HEK293T (cell line): ENCODE measurements around the gene NPHP1.

ENCODE experiments used
- ARNT ChIP-seq: fragments of 450-650 bp; IDR thresholded peaks from 2 replicates; pipeline ENCODE4 v1.6.1; 2017; ENCODE audit warnings: mild to moderate bottlenecking
- BHLHE40 ChIP-seq: fragments of 450-650 bp; IDR thresholded peaks from 2 replicates; pipeline ENCODE4 v1.6.1; 2016; ENCODE audit warnings: mild to moderate bottlenecking, moderate library complexity, borderline replicate concordance
- CTBP1 ChIP-seq: fragments of 450-650 bp; IDR thresholded peaks from 2 replicates; pipeline ENCODE4 v1.6.1; 2016; ENCODE audit warnings: borderline replicate concordance
- ELF4 ChIP-seq: fragments of 450-650 bp; IDR thresholded peaks from 2 replicates; pipeline ENCODE4 v1.6.1; 2017; ENCODE audit warnings: antibody characterized with exemption
- FOXA1 ChIP-seq: fragments of 450-650 bp; IDR thresholded peaks from 2 replicates; pipeline ENCODE4 v1.6.1; 2016; ENCODE audit warnings: mild to moderate bottlenecking
- FOXK2 ChIP-seq: fragments of 450-650 bp; IDR thresholded peaks from 2 replicates; pipeline ENCODE4 v1.6.1; 2016; ENCODE audit warnings: mild to moderate bottlenecking
- FOXM1 ChIP-seq: fragments of 450-650 bp; IDR thresholded peaks from 2 replicates; pipeline ENCODE4 v1.6.1; 2017; ENCODE audit warnings: mild to moderate bottlenecking, borderline replicate concordance
- HDGF ChIP-seq: fragments of 450-650 bp; IDR thresholded peaks from 2 replicates; pipeline ENCODE4 v1.6.1; 2017; ENCODE audit warnings: antibody characterized with exemption, borderline replicate concordance
- L3MBTL2 ChIP-seq: fragments of 450-650 bp; conservative IDR thresholded peaks from 2 replicates; pipeline ENCODE4 v1.6.1; 2016; ENCODE audit warnings: mild to moderate bottlenecking
- SP1 ChIP-seq: fragments of 450-650 bp; IDR thresholded peaks from 2 replicates; pipeline ENCODE4 v1.6.1; 2017
- SUZ12 ChIP-seq: fragments of 450-650 bp; IDR thresholded peaks from 2 replicates; pipeline ENCODE4 v1.6.1; 2016; ENCODE audit warnings: mild to moderate bottlenecking
- TARDBP ChIP-seq: fragments of 450-650 bp; IDR thresholded peaks from 2 replicates; pipeline ENCODE4 v1.6.1; 2016
- ZNF384 ChIP-seq: fragments of 450-650 bp; IDR thresholded peaks from 2 replicates; pipeline ENCODE4 v1.6.1; 2016
- TF ChIP-seq, protein P1 (sequence below): fragments of 450-650 bp; IDR thresholded peaks from 2 replicates; pipeline ENCODE4 v1.6.1; 2016

- no peak for TF ChIP-seq ARNT
- no peak for TF ChIP-seq TARDBP
- no peak for TF ChIP-seq ELF4
- TF ChIP-seq SUZ12: no peak
- no peak for TF ChIP-seq FOXM1
- TF ChIP-seq SP1: no peak
- TF ChIP-seq ZNF384: no peak
- TF ChIP-seq FOXK2: no peak
- TF ChIP-seq HDGF: no peak
- TF ChIP-seq, protein P1, sequence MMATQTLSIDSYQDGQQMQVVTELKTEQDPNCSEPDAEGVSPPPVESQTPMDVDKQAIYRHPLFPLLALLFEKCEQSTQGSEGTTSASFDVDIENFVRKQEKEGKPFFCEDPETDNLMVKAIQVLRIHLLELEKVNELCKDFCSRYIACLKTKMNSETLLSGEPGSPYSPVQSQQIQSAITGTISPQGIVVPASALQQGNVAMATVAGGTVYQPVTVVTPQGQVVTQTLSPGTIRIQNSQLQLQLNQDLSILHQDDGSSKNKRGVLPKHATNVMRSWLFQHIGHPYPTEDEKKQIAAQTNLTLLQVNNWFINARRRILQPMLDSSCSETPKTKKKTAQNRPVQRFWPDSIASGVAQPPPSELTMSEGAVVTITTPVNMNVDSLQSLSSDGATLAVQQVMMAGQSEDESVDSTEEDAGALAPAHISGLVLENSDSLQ: no peak
- TF ChIP-seq BHLHE40: no peak
- TF ChIP-seq L3MBTL2: no peak
- no peak for TF ChIP-seq FOXA1
- TF ChIP-seq CTBP1: no peak
Measured at GRCh38 chr2:110152943-110153342, 51.9 kb downstream of the NPHP1 start.
